ENCODE data around the gene CTBP1.
"Not testable (repeated sequence)": the region's sequence is repeated elsewhere in the genome, so short reads cannot be mapped to it uniquely, and the experiment has no call there.

The CTBP1 gene

DNA sequence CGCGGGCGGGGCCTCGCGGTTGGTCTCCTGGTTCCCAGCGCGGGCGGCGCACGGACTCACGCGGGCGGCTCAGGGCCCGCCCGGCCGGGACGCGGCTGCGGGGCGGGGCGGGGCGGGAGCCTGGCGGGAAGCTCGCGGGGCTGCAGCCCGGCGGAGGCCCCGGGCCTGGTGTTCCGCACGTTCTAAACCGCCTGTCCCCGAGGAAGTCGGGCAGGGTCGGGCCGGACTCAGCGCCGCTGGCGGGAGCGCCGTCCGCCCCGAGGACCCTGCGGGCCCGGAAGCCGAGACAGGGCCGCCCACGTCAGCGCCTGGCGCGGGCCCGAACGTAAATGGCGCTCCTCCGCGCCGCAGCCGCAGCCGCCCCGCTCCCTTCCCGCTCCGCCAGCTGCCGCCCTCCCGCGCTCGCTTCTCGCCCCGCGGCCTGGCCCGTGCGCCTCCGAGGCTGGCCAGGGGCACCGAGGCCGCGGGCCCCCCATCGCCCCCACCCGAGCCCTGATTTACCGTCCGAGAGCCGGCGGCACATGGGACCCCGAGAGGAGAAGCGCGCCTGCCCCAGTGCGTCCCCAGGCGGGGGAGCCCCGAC, 309 bp upstream of the CTBP1 start:
- DNase-seq, result peak; percentile 91

DNA sequence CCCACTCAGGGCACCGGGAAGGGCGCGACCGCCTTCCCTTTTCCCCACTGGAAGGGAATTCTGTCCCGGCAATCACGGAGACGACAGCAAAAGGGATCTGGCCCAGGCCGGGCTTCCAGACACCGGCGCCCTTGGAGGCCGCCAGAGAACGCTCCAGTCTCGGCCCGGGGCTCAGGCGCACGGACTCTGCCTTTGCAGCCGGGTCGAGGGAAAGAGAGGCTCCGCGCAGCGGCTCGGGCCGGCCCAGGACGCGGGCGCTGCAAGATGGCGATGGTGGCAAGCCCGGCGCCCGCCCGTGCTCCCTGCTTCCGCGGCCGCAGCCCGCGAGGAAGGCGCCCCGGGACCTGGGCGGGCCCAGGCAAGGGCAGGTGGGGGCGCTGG, 1.1 kb downstream of the CTBP1 start:
- DNase-seq, result no peak

DNA sequence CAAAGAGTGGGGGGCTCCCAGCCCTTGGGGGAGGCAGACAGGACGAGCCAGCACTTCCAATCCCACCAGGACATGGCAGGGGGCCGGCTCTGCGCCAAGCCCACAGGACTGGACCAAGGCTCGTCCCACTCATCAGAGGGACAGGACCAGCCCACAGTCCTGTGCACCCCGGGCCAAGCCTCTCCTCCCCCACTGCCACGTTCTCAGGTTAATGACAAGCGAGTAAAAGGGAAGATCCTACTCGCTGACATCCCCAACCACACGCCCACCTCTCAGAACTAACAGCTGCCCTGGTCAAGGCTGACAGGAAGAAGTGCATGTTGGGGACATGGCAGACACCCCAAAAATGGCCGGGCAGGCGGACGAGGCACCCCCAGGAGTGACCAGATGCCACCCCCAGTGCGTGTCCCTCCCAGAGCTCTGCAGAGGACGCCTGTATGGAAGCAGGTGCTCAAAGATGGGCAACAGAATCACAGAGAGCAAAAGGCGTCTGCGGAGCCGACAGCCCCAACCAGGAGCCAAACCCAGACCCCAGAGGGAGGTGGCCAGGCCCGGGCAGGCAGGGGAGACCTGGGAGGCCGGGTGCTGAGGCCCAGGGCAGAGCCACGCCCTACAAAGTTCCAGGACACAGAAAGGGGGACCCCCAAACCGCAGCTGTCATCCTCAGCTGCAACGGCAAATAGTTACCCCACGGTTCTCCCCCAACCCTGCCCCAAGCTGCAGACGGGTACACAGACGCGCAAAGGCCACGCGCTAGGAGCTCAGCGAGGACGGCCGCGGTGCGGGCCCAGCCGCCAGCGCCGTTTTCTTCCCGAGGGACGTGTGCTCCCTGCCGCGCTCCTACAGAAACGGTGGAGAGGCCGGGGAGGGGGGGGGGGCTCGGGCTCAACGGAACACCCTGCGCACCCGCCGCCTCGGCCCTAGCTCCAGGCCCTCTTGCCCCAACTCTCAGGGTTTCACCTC, 1.7 kb downstream of the CTBP1 start:
- DNase-seq, result peak; percentile 41

DNA sequence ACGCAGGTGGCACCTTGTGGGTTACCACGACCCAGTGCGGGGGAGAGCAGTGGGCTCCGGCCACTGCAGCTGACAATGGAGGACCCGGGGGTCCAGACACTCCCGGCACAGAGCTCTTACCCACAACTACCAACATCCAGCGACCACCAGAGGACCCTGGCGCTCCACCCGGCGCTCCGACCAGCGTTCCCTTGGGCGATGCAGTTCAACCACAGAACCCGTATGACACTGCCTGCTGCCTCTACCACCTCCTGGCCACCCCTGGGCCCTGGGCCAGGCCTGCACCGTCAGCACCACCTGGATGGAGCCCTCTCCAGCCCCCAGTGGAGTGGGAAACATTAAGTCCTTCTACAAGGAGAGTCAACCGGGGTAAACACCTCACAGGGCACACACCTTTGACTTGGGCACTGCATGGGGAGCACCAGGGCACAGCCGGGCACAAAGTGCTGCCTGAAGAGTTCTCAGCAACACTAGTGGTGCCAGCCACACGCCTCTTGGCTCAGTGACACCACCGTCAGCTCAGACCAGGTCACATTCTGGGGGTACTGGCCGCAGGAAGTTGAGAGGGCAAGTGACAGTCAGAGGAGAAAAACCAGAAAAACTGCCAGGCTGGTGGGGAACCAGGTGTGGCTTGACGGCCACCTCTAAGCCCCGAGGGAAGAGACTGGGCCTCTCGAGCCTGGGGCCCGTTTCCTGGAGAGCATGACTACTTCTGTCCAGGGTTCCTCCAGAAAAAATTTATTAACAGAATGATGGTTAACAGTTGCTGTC, 2.6 kb downstream of the CTBP1 start:
- DNase-seq, result peak; percentile 75

DNA sequence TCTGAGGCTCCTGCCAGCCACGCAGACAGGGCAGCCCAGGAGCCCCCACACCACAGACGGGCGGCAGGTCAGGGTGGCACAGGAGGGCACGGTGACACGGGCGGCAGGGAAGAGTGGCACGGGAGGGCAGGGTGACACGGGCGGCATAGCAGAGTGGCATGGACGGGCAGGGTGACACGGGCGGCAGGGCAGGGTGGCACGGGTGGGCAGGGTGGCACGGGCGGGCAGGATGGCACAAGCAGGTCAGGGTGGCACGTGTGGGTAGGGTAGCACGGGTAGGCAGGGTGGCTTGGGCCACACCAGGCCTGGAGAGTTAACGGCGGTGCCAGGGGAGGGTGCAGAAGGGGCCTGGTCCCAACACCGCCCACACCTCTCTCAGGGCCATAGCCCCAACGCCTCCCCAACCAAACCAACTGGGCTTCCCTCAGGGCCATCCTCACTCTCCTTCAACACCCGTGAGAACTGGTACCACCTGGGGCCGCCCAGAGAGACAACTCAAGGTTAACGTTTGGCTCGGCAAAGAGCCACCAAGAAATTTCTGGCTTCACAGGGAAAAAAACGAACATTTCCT, 3.4 kb downstream of the CTBP1 start:
- no peak for DNase-seq

DNA sequence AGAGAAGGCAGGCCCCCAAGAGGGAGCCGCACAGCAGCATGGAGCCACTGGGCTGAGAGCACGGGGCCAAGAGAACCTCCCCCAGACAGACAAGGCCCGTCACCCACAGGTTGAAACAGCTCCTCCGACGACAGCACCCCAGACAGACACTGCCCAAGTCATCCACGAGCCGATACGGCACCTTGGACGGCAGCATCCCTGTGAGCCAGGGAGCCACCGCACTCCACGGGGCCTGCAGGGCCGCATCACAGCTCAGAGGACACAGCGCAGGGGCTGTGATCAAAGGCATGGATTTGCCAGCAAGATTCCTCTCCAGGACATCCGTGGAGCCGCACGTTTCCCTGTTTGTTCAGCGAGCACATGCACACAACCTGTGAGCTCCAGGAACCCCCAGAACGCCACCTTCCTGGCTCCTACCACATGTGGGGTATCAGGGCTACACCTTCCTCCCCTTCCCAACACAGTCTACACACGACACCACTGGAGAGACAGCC, 3.9 kb downstream of the CTBP1 start:
- DNase-seq, result no peak

DNA sequence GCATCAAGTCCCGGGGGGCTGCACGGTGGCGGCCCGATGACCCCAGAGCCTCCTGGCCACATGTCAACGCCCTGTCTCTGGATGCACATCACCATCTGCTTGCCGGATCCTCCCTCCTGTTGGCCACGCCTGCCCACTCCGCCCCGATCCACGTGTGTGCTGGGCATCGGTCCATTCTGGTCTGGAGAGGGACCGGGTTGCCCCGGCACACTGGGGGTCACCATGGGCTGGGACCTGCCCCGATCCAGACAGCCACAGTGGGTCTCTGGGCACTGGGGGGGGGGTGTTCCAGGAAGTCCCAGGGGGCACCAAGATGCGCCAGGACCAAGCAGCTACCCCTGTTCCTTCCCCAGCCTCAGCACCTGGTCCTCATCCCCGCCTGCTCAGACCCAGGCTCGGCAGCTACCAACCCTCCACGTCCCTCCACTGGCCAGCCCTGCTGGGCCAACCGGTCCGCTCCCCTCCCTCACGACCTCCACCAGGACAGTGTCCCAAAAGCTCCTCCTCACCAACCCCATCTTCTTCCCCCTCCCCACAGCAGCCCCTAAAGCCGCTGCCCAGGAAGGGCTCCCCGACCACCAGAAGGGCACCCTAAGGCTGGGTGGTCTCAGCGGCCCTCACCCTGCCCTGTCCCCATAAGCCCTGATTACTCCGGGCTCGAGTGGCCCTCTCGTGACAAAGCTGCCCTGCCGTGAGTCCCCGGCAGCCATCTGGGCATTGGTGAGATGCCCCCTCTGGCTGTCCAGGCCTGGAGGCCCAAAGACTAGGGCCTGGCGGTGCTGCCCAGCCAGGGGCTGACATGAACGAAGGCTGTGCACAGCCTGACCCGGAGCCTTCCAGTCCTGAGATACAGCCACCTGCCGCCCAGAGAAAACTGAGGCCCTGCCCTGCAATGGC, 4.6 kb downstream of the CTBP1 start:
- no peak for DNase-seq

DNA sequence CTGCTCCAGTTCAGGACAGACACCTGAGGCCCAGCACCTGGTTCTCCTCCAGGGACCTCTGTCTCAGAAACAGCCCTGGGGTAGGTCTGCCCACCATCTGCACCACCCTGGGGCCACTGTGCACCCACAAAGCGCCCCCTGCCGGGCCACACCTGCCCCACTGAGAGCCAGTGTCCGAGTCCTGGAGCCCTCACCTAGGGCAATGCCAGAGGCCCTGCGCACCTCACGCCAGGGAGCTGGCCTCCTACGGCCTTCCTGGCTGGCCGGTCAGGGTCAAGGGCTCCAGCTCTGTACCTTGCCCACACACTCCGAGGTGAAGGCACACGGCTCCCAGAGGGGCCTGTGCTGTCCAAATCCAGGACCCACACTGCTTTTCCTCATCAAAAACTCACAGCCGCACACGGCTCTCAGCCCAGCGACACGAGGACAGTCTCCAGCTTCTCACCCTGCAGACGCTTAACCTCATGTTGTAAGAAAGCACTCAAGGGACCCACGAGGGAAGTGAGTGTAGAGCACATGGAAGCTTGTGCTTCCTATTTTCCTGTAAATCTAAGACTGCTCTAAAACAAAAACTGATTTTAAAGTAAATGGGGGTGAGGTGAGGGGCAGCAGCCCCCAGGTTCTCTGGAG, 5.4 kb downstream of the CTBP1 start:
- no peak for DNase-seq

DNA sequence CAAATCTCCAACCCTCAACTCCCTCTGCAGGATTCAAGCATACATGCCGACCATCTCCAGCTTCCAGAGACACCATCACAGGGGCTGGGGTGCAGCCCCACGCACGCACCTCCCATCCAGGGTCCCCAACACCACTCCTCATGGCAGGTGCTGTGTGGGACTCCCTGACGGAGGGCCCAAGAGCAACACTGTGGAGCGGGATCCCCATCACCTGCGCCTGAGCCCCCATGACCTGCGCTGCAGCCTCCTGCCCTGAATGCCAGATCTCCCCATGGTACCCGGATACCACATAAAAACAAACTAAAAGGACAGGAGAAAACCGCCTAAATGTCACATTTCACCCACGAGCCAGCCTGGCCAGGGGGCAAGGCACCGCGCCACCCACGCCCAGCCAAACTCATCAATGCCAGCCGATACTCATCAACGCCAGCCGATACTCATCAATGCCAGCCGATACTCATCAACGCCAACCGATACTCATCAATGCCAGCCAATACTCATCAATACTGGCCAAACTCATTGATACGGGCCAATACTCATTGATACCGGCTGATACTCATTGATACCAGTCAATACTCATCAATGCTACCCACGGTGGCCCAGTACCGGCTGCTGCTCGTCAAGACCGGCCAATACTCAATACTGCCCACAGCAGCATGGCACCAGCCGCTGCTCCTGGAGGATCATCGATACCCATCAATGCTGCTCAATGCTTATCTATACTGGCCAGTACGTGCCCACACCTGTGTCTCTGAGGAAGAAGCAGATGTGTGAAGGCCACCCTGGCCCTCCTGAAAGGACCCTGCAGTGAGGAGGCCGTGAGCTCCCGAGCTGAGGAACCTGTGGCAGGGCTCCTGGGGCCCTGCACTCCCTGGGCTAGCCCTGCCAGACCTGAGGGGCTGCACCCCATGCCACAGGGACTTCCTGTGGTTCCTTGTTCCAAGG, 6.2 kb downstream of the CTBP1 start:
- DNase-seq, result no peak

DNA sequence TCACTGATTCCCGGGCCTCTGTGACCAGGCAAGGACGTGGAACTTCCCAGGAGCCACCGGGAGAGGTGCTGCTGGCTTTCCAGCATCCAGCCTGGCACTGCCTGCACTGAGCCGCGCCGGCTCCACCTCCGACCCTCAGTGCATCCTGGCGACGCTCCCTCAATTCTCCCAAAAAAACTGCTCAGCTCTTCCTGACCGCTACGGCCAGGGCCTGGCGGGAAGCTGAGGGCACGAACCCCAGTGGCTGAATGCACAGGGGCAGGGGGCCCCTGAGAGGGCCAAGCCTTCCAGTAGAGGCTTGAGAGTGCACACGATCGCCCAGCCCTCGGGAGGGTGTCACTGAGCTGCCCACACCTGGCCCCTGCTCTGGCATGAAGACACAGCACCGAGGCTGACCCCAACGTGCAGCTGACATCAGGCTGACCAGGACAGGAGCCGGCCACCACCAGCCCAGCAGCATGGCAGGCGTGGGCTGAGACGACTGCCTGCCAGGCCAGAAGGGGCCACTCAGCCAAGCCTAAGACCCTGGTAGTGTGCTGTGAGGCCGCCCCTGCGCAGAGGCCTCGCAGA, 6.9 kb downstream of the CTBP1 start:
- no peak for DNase-seq

DNA sequence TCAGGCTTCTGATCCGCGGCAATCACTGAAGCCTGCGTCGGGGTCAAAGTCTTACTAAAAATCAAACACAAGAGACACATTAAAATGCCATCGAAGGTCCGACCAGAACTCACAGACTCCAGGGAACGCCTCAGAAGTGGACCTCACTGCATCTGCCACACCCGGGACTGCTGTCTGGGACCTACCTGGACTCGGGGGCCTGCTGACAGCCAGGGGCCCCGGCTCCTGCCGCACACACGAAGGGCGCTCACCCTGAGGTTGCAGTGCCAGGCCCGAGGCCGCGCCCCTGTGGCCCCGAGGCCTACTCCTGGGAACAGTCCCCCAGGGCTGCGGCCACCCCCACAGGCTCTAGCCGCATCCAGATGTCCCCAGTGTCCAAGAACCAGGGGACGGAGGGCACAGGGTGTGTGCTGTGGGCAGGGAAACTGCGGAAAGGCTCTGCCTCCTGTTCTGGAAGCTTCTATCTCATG, 7.4 kb downstream of the CTBP1 start:
- DNase-seq, result no peak

DNA sequence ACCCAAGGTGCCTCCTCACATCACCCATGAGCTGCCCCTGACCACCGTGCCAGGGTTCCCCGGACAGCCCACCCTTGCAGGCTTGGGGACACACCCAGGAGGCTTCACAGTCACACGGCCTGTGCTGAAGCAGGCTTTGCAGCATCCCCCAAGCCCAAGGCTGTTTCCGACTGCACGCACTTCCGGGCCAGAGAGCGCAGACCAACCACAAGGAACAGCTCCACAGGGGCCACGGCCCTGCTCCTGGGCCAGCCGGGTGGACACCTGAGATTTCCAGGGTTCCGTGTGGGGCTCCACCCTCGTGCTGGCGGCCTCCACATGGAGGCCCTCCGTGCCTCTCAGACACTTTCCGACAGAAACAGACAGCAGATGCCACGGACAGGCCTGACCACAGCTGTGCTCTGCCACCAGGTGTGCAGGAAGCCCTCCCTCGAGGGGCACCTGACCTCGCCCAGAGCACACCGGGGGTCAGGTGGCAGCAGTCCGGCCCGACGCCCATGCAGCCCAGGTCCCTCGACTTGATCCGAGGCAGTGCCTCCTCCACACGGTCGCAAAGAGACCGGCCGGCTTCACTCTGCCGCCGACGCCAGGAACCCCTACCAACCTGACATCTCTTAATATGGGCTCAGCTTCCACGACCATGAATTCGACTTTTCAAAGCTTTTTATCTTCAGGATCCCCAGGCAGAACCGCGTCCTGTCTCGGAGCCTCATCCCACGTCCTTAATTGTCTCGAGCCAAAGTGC, 8.0 kb downstream of the CTBP1 start:
- DNase-seq, result no peak

DNA sequence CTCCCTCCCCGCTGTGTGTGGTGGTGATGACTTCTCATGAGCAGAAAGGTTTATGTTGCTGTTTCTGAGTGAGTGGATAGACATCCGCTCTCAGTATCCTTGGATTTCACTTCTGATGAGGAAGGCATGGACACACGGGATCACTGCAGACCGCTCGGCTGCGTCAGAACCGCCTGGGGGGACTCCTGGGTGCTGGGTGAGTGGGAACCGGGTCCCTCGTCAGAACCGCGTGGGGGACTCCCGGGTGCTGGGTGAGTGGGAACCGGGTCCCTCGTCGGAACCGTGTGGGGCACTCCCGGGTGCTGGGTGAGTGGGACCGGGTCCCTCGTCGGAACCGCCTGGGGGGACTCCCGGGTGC, 9.0 kb downstream of the CTBP1 start:
- no peak for DNase-seq

DNA sequence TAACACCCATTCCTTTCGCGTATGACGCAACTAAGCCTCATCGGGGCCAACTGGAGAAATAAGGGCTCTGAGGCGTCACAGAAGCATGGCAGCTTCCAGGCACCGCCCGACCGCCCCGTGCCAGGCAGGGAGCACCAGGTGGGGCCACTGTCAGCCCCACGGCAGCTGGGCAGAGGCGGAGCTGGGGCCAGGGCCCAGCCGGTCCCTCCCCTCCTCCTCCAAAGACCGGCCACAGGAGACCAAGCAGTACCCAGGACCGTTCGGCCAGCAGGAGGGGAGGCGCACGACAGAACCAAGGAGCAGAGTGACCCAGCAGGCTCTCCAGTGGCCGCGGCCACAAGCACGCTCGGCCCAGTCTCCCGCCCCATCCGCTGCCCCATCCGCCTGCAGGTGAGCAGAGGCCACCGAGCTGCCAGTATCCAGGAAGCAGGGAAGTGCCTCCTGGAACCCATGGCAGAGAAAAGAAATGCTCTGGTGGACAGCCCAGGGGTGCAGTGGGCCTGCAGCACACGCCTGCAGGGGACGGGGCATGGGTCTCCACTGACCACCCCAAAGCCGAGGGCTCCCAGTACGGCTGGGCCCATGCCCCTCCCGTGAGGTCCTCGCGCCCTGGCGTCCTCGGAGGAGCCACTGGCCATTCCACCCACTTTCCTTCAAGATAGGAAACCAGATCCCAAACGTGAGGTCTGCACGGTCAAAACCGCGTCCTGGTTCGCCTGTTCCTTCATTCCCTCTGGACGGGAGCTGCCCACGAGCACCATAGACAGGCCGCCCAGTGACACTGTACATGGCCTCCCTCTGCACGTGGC, 9.6 kb downstream of the CTBP1 start:
- no peak for DNase-seq

DNA sequence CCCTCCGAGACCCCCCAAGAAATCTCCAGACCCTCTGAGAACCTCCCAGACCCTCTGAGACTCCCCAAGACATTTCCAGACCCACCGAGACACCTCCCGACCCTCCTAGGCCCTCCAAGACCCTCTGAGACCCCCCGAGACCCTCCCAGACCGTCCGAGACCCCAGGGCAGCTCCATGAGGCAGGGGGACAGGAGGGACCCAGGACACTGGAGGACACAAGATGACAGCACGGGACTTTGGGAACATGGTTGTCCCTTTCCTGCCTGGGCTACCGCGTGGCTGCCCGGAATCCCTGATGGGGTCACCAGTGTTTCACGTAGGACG, 10.3 kb downstream of the CTBP1 start:
- DNase-seq, result no peak

DNA sequence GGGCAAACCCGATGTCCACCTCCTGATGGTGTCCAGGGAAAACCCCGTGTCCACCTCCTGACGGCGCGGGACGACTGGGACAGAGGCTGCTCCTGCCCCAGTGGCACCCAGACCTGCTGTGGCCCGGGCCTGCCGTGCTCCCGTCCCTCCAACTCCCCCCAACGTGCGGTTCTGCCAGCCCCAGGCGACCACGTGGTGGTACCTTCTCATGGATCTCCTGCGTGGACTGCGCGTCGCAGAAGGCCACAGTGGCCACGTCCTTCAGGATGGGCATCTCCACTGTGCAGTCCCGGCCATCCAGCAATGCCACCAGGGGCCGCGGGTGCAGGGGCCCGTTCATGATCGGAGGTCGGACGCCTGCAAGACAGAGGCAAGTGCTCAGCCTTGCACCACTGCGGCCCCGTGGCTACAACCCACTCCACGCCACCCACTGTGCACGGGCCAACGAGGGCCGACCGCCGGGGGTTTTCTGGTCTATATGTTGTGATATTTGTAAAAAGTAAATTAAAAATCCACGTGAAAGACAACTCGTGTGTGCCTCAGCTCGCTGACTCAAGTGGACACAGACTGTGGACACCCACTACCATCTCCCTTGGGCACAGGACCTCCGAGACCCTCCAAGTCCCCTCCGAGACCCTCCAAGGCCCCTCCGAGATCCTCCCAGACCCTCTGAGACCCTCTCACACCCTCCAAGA, 10.8 kb downstream of the CTBP1 start:
- DNase-seq, result no peak

DNA sequence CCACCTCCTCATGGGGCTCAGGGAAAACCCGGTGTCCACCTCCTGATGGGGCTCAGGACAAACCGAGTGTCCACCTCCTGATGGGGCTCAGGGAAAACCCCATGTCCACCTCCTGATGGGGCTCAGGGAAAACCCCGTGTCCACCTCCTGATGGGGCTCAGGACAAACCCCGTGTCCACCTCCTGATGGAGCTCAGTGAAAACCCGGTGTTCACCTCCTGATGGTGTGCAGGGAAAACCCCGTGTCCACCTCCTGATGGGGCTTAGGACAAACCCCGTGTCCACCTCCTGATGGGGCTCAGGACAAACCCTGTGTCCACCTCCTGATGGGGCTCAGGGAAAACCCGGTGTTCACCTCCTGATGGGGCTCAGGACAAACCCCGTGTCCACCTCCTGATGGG, 11.7 kb downstream of the CTBP1 start:
- not testable (repeated sequence) for DNase-seq

DNA sequence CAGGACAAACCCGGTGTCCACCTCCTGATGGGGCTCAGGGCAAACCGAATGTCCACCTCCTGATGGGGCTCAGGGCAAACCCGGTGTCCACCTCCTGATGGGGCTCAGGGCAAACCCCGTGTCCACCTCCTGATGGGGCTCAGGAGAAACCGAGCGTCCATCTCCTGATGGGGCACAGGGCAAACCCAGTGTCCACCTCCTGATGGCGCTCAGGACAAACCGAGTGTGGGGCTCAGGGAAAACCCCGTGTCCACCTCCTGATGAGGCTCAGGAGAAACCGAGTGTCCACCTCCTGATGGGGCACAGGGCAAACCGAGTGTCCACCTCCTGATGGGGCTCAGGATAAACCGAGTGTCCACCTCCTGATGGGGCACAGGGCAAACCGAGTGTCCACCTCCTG, 12.1 kb downstream of the CTBP1 start:
- not testable (repeated sequence) for DNase-seq
